Hypothalamus (tissue), 51 donors: Measurements from ENCODE around the gene RHEBL1.

Experiments
- DNase-seq, 51 donors: peaks; one replicate each; lab custom pipeline; 2025; lab: John Stamatoyannopoulos, UW

Gene RHEBL1

GRCh38 chr12:49022558-49023178 is 47.1 kb downstream of the RHEBL1 start:
- DNase-seq = no peak

DNA sequence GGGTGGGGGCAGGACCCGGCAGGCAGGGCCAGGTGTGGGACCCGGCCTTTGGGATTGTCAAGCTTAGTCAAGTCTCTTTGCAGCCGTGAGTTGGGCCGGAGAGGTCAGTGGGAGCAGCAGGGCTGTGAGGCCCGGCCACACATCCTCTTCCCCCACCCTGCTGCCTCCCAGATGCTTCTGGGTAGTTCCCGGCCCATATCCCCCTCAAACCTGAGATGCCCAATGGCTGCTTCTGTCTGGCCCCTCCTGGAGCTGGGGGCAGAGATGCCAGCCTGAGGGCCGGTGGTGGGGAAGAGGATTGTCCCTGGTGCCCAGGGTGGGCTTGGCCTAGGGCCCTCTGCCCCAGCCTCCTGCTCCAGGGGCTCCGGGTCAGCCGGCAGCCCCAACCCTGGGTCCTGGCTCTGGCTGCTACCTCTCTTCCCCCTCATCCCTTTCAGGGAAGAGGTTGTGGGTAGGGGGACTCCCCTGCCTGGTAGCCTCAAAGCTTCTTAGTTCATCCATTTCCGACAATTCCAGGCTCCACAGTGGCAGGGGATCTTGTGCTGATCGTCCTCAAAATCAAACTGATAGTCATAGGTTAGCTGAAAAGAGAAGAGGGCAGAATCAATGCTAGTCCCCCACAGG is 48.4 kb downstream of the RHEBL1 start:
- no peak for DNase-seq

DNA sequence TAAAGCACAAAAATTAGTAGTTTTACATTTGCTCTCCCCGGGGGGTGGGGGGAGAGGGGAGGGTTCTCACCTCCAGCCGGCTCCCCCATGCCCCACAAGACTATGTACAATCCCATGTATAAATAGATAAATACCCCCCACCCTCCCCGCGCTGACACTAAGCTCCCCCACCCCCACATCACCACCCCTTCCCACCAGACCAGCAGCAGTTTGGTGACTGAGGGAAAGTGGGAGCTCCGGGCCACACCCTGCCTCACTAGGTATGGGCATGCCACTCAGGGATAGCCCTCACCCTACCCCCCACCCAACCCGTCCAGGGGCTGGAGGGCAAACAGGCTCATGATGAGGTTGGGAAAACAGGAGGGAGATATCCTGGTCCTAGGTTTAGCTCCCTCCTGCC is 49.3 kb downstream of the RHEBL1 start:
- DNase-seq = no peak

- DNase-seq = no peak
Measured at GRCh38 chr12:49019443-49020324, 50.1 kb downstream of the RHEBL1 start.

- no peak for DNase-seq
Measured at GRCh38 chr12:49019120-49019430, 50.7 kb downstream of the RHEBL1 start.

DNA sequence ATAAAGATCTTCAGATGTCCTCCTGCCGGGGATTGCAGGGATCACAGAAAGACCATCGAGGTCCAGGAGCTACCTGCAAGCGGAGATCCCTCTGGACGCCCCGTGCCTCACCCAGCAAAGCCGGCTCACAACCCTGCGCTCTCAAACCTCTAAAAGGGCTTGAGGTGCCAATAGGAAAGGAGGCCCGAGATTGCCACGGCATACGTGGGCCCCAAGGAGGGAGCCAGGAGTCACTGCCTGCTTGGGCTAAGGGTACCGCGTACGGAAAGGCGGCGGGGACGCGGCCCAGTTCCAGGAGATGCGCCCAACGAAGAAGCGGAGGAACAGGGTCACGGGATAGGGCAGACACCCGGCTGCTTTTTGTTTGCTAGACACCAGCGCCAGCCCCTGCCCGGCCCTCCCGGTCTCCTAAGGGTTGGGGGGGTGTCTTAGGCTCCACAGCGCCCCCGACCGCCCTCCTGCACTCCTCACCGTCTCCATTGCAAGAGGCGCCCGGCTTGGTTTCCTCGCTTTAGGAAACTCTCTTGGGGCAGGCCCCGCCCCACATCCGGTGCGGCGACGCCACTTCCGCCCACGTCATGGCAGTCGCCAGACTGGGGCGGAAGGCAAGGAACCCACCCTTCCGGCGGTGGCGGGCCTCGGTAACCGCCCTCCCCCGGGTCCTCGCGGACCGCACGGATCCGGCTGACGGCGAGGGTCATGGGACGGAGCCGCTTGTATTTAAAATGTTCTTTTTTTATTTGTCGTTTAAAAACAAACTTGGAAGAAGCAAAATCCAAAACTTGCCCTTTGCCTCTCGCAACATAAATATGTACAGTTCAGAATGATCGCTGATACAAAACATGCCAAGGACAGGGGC is 51.3 kb downstream of the RHEBL1 start, which contains the start of gene PRKAG1:
Gene PRKAG1, minus strand, starts transcription at position 516 of the 859 bp plus-strand sequence. Its CDS starts 36 bp downstream, at position 480.
- peak; percentile 45 to 97 (median 92) for DNase-seq

DNA sequence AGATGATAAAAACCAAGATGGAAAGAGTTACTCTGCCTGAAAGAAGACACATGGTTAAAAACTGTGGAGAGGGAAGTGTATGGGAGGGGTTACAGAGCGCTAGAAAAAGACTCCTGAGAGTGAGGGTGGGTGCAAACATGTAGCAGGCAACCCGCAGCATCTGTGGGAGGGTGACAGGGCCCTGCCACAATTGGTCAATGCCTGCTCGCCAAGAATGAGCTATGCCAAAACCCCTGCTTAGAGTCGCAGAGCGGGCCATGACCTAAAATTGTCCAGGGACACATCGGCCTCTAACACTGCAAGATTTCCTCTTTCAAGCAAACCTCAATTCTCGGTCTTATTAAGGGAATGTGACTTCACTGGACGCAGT is 51.9 kb downstream of the RHEBL1 start:
- peak in 1 of 51 donors; percentile 53 for DNase-seq

- DNase-seq = no peak
Measured at GRCh38 chr12:49015196-49015595, 54.6 kb downstream of the RHEBL1 start.
